Heart right ventricle (tissue), 16 donors: ENCODE measurements around the gene TMEM170A. TPM values are rescaled to one million over a fixed set of nuclear protein-coding genes. Genes with fewer than 3 reads are reported as not detected.

ENCODE experiments used
- ATAC-seq, 8 donors: fragments of 200-7000 bp; cut with Tn5 transposase; one replicate each; pipeline ENCODE4 v1.9.1; 2020; ENCODE audit warnings: mild to moderate bottlenecking in 8 of 8, moderate library complexity in 8 of 8, moderate number of reproducible peaks in 1 of 8
- DNase-seq, 2 donors: peaks; one replicate each; pipeline ENCODE4 v3.0.0-alpha.2; 2020
- H3K27ac ChIP-seq, 10 donors: fragments of 200-600 bp; sonication (generic) in 2 of 10; one replicate each; pipeline versions ENCODE4 v1.5.0 to v1.8.0; 2020 to 2022; ENCODE audit warnings: mild to moderate bottlenecking in 3 of 10
- H3K27me3 ChIP-seq, 7 donors: fragments of 200-600 bp; one replicate each; pipeline ENCODE4 v1.8.0; 2021 to 2022; ENCODE audit warnings: mild to moderate bottlenecking in 2 of 7
- H3K36me3 ChIP-seq, 9 donors: fragments of 200-600 bp; sonication (generic) in 1 of 9; one replicate each; pipeline versions ENCODE4 v1.5.0 to v1.8.0; 2020 to 2022; ENCODE audit warnings: mild to moderate bottlenecking in 2 of 9
- H3K4me1 ChIP-seq, 9 donors: fragments of 200-600 bp; sonication (generic) in 1 of 9; one replicate each; pipeline versions ENCODE4 v1.5.0 to v1.8.0; 2020 to 2022; ENCODE audit warnings: mild to moderate bottlenecking in 4 of 9
- H3K4me3 ChIP-seq, 10 donors: fragments of 200-600 bp; sonication (generic) in 2 of 10; one replicate each; pipeline versions ENCODE4 v1.5.0 to v1.8.0; 2020 to 2022; ENCODE audit warnings: mild to moderate bottlenecking in 7 of 10, moderate library complexity in 2 of 10
- H3K9me3 ChIP-seq, 11 donors: fragments of 200-600 bp in 10 of 11; sonication (generic) in 2 of 11; one replicate each; pipeline versions ENCODE4 v1.5.0 to v1.8.0; 2013 to 2022; ENCODE audit warnings: mild to moderate bottlenecking in 2 of 11, control low read depth in 1 of 11, moderate library complexity in 1 of 11
- WGBS, 2 donors: extraction: QIAGEN DNeasy Blood & Tissue Kit; methylation state at CpG; one replicate each; pipeline ENCODE4 v1.1.7; 2013; ENCODE audit warnings: inconsistent platforms in 1 of 2; 5-methylcytosine and 5-hydroxymethylcytosine counted together
- intact Hi-C, 10 donors: fragments of 100-400 bp; cut with DNase I; formaldehyde crosslinking; loops; one replicate each; pipeline versions ENCODE4 v1.11.1 to v1.14.2; 2022
- polyA plus RNA-seq, 2 donors: library from polyadenylated mRNA; stranded (reverse); fragments of 200-250 nt; gene quantifications; one replicate each; pipeline ENCODE4 v1.2.3, GENCODE V29; 2013
- total RNA-seq, 10 donors: library from RNA; stranded (reverse); fragmentation: NEBNext Ultra II Directional in 3 of 10; extraction: Animal tissue kit (Norgen Biotek cat#: 25700) in 3 of 10; gene quantifications; one replicate each; pipeline versions ENCODE4 v1.2.1 to v1.2.4, GENCODE V29; 2021 to 2023
- TF ChIP-seq, protein P1 (sequence below), 9 donors: fragments of 200-600 bp; sonication (generic) in 2 of 9; IDR thresholded peaks; one replicate each; pipeline versions ENCODE4 v1.5.0 to v1.8.0; 2021 to 2022; ENCODE audit warnings: antibody characterized with exemption in 9 of 9, mild to moderate bottlenecking in 5 of 9, moderate library complexity in 1 of 9
- donor health status: Arrhythmogenic right ventricular cardiomyopathy.
- donor health status: ischemic (EF 13 %, LVEDD 7.1; RV severe dilation, severe dysfunction).
- donor health status: healthy with polysubstance abuse.
- donor health status: DM: no; HTN: yes; CAD: no.
- donor health status: DM: no; HTN: no; CAD: no.
- donor health status: ischemic (EF 25% LVEDD 6.9; RV normal size, moderate dysfunction).
- donor health status: ischemic (EF 25% LVEDD 5.7; RV mildly dilated, moderate dysfunction).
- donor health status: healthy.
- donor health status: DM: yes; HTN: yes; CAD: no.
- donor health status: Ischemic cardiomyopathy.
- donor health status: ischemic (EF 35%, LVEDD 5.7; RV mildly dilated, moderate dysfunction).
- donor health status: nonischemic (EF 11% LVEDD 7.7; RV severe dilation, severe dysfunction).
- donor health status: DM: yes; HTN: yes; CAD: no.
- donor health status: PGD.
- donor health status: ischemic (EF 29% LVEDD 5.4; RV normal size, mild dysfunction).
- donor health status: nonischemic (EF 23%, LVEDD 6.1; RV moderate dilation, normal function).

The TMEM170A gene
- total and polyA plus RNA-seq, 12 donors, result 3.8 to 12.5 (median 8.8) TPM

DNA sequence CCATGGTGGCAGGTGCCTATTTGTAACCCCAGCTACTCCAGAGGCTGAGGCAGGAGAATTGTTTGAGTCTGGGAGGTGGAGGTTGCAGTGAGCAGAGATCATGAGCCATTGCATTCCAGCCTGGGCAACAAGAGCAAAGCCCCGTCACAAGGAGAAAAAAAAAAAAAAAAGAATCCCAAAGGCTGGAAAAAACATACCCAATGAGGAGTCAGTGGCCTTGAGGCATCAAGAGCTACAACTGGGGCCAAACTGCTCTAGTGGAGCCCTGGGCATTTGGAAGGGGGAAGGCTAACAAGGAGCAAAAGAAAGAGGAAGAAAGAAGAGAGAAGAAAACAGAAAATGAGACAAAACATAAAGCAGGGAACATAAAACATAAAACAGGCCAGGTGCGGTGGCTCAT is 23.8 kb upstream of the TMEM170A start:
- ATAC-seq (no peak), DNase-seq (no peak)
- TF ChIP-seq, protein P1, sequence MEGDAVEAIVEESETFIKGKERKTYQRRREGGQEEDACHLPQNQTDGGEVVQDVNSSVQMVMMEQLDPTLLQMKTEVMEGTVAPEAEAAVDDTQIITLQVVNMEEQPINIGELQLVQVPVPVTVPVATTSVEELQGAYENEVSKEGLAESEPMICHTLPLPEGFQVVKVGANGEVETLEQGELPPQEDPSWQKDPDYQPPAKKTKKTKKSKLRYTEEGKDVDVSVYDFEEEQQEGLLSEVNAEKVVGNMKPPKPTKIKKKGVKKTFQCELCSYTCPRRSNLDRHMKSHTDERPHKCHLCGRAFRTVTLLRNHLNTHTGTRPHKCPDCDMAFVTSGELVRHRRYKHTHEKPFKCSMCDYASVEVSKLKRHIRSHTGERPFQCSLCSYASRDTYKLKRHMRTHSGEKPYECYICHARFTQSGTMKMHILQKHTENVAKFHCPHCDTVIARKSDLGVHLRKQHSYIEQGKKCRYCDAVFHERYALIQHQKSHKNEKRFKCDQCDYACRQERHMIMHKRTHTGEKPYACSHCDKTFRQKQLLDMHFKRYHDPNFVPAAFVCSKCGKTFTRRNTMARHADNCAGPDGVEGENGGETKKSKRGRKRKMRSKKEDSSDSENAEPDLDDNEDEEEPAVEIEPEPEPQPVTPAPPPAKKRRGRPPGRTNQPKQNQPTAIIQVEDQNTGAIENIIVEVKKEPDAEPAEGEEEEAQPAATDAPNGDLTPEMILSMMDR (IDR thresholded peaks at IDR 0.05), result no peak
- intact Hi-C loops, result no loop called here
- Histone ChIP-seq H3K9me3 (no peaks in the 10 kb centered on the region), H3K27me3 (peaks cover 0 to 11% (median 0%) of the 10 kb centered on the region in 7 donors), H3K27ac (no peak overlapping the region), H3K36me3 (no peaks in the 10 kb centered on the region), H3K4me1 (no peaks in the 10 kb centered on the region), H3K4me3 (no peak overlapping the region)
- 96 to 100% methylated on average over 2 of the region's 2 CpGs for WGBS, 2 donors

DNA sequence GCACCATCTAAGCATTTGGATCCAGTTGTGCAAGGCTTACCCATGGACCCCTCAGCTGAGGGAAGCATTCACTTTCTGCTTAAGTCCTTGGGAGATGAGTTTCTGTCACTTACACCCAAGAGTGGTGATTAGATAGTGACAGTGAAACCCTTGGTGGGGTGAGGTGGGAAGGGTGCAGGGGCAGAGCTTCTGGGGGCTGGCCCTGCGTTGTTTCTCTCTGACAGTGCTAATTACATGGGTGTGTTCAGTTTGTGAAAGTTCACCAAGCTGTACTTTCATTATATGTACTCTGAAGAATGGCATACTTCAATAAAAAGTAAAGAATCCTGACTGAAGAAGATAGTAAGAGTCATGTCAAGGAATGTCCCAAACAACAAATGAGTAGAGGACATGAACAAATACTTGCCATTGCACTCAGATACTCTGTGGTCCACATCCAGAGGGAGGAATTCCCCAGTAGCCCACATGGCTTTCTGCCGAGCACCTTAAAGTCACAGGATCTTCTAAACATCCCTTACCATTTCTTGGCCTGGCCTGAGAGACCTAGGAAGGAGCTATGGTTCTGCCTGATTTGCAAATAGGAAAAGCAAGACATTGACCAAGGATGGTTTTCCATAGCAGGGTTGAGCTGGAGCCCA is 22.3 kb upstream of the TMEM170A start:
- TF ChIP-seq, protein P1 (IDR thresholded peaks at IDR 0.05), result no peak
- H3K9me3 ChIP-seq, result no peaks in the 10 kb centered on the region
- DNase-seq (no peak), ATAC-seq (no peak)
- no peaks in the 10 kb centered on the region for H3K4me1 ChIP-seq
- intact Hi-C loops, result no loop called here
- no peak overlapping the region for H3K4me3 ChIP-seq
- H3K36me3 ChIP-seq, result no peaks in the 10 kb centered on the region
- H3K27ac ChIP-seq, result no peak overlapping the region
- WGBS, 2 donors, result 83 to 84% methylated on average over 2 of the region's 2 CpGs
- peaks cover 0 to 2% (median 0%) of the 10 kb centered on the region in 7 donors for H3K27me3 ChIP-seq

DNA sequence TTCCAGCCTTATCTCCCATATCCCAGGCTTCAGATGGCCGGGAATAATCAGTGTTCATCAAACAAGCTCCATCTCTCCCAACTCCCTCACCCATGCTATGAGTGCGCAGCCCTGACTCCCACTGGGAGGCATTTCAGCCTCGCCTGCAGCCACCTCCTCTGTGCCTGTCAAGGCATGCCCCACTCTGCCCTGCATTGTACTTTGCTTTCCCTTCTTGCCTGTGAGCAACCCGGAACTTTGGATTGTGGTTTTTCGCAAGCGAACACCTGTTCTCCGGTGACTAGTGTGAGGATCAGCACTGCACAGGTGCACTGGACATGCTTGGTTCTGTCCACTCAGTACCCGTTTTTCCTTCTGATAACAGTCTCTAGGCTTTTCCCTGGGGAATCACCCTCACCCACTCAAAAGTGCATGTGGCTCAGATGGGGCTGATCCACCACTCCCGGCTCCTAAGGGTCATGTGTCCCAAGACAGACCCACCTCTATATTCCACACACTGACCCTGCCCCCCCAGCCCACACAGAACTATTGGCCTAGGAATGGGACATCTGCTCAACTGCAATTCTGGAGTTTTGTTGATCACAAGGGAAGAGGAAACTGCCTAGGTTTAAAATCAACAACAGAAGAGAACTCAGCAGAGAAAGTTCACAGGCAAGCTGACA is 21.7 kb upstream of the TMEM170A start:
- intact Hi-C loops, result no loop called here
- WGBS, 2 donors, result 87 to 89% methylated on average over 9 of the region's 9 CpGs
- Histone ChIP-seq H3K9me3 (no peaks in the 10 kb centered on the region), H3K27ac (no peak overlapping the region), H3K36me3 (no peaks in the 10 kb centered on the region), H3K4me3 (no peak overlapping the region), H3K4me1 (no peaks in the 10 kb centered on the region), H3K27me3 (no peaks in the 10 kb centered on the region)
- ATAC-seq (no peak), DNase-seq (no peak)
- TF ChIP-seq, protein P1 (IDR thresholded peaks at IDR 0.05), result no peak

DNA sequence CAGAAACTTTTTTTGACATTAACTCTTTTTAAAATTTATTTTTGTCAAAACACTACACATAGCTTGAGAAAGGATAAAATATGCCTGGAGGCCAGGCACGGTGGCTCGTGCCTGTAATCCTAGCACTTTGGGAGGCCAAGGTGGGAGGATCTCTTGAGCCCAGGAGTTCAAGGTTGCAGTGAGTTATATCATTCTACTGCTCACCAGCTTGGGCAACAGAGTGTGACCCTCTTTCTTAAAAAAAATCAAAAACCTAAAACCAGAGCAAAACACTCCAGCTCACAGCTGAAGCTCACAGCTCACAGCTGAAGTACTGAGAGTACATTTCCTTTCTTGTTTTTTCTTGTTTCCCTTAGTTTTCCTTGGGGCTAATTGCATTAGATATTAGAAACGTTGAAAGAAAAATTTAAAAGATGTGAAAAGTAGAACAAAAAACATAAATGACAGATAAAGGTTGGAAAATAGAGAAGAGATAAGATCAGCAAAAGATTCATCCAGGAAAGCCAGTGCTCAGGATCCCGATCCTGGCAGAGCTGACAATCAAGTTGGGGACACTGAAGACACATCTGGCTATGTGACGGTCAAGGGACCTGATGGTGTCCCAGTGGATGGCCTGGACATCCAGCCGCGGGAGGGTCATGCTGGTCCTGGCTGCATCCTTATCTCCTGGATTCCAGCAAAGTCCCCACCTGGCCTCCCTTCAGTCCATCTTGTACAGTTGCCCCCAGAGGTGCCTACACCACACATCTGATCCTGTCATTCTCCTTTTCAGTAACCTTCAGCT is 20.9 kb upstream of the TMEM170A start:
- WGBS, 2 donors, result 85 to 92% methylated on average over 7 of the region's 7 CpGs
- DNase-seq (no peak), ATAC-seq (no peak)
- Histone ChIP-seq H3K4me3 (no peak overlapping the region), H3K27ac (no peak overlapping the region), H3K4me1 (no peaks in the 10 kb centered on the region), H3K9me3 (no peaks in the 10 kb centered on the region), H3K36me3 (no peaks in the 10 kb centered on the region), H3K27me3 (no peaks in the 10 kb centered on the region)
- intact Hi-C loops, result no loop called here
- TF ChIP-seq, protein P1 (IDR thresholded peaks at IDR 0.05), result no peak
